A204.1 (cell line): ENCODE data around the gene MPZL1.
"Not testable (repeated sequence)": the region's sequence is repeated elsewhere in the genome, so short reads cannot be mapped to it uniquely, and the experiment has no call there.

Experiments
- FAIRE-seq: peaks from 2 replicates; lab custom pipeline; 2012; peaks lifted over from hg19 to GRCh38; lab: Jason Lieb, UNC

MPZL1 gene

GRCh38 chr1:167719715-167720421 is 1.9 kb upstream of the MPZL1 start:
- not testable (repeated sequence) for FAIRE-seq

- no peak for FAIRE-seq
Measured at GRCh38 chr1:167720965-167721616, 691 bp upstream of the MPZL1 start.

- FAIRE-seq, result no peak
Measured at GRCh38 chr1:167722152-167722869, 529 bp downstream of the MPZL1 start.

- no peak for FAIRE-seq
Measured at GRCh38 chr1:167722870-167723251, 1.1 kb downstream of the MPZL1 start.

GRCh38 chr1:167723707-167724323 is 2.0 kb downstream of the MPZL1 start:
- FAIRE-seq, result no peak

- FAIRE-seq, result no peak
Measured at GRCh38 chr1:167726008-167726407, 4.2 kb downstream of the MPZL1 start.

- no peak for FAIRE-seq
Measured at GRCh38 chr1:167728818-167729410, 7.1 kb downstream of the MPZL1 start.

GRCh38 chr1:167734227-167734626 is 12.4 kb downstream of the MPZL1 start:
- FAIRE-seq, result no peak

GRCh38 chr1:167734841-167735240 is 13.1 kb downstream of the MPZL1 start:
- FAIRE-seq, result no peak

- no peak for FAIRE-seq
Measured at GRCh38 chr1:167737169-167737568, 15.4 kb downstream of the MPZL1 start.

- no peak for FAIRE-seq
Measured at GRCh38 chr1:167738158-167738557, 16.4 kb downstream of the MPZL1 start.

GRCh38 chr1:167739752-167740151 is 18.0 kb downstream of the MPZL1 start:
- FAIRE-seq, result no peak

GRCh38 chr1:167741103-167741502 is 19.3 kb downstream of the MPZL1 start:
- not testable (repeated sequence) for FAIRE-seq

GRCh38 chr1:167742392-167743057 is 20.7 kb downstream of the MPZL1 start:
- FAIRE-seq, result not testable (repeated sequence)

GRCh38 chr1:167744901-167745300 is 23.1 kb downstream of the MPZL1 start:
- no peak for FAIRE-seq

- FAIRE-seq, result no peak
Measured at GRCh38 chr1:167746013-167746672, 24.4 kb downstream of the MPZL1 start.

GRCh38 chr1:167746988-167747655 is 25.3 kb downstream of the MPZL1 start:
- FAIRE-seq, result no peak

GRCh38 chr1:167747988-167748387 is 26.2 kb downstream of the MPZL1 start:
- FAIRE-seq, result no peak

- FAIRE-seq, result no peak
Measured at GRCh38 chr1:167748906-167749305, 27.1 kb downstream of the MPZL1 start.

GRCh38 chr1:167749741-167750140 is 28.0 kb downstream of the MPZL1 start:
- no peak for FAIRE-seq

- no peak for FAIRE-seq
Measured at GRCh38 chr1:167750641-167751040, 28.9 kb downstream of the MPZL1 start.
